Uterus (tissue), 2 donors: Measurements from ENCODE around the gene HMGXB3.

ENCODE experiments used
- POLR2A ChIP-seq, 2 donors: fragments of 450-650 bp; IDR thresholded peaks; one replicate each; pipeline ENCODE4 v1.6.1; 2016; ENCODE audit warnings: antibody characterized with exemption in 2 of 2, mild to moderate bottlenecking in 1 of 2, moderate library complexity in 1 of 2
- TF ChIP-seq, protein P1 (sequence below), 4 experiments: fragments of 200-600 bp in 2 of 4; fragments of 450-650 bp in 2 of 4; sonication (generic) in 2 of 4; IDR thresholded peaks; one replicate each; pipeline ENCODE4 v1.5.1; 2016 to 2019; ENCODE audit warnings: antibody characterized with exemption in 4 of 4, mild to moderate bottlenecking in 2 of 4, moderate library complexity in 1 of 4

DNA sequence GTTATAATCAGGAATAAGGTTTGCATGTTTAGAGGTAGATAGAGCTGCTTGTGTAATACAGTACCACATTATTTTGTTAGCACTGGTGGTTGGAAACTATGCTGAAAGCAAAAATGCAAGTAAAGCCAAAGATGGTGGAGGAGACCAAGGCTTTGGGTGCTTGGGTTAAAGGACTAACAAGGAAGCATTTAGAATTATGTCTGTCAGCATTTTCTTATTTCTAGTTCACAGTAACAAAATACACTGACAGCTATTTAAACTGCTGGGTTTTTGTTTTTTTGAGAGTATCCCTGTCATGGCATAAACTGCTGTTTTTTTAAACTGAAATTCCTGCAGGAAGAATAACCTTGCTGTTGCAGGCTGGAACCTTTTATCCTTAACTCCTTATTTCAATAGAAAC lies 6.5 kb downstream of the HMGXB3 start:
- no peak for TF ChIP-seq POLR2A (IDR thresholded peaks at IDR 0.05)
- TF ChIP-seq, protein P1, sequence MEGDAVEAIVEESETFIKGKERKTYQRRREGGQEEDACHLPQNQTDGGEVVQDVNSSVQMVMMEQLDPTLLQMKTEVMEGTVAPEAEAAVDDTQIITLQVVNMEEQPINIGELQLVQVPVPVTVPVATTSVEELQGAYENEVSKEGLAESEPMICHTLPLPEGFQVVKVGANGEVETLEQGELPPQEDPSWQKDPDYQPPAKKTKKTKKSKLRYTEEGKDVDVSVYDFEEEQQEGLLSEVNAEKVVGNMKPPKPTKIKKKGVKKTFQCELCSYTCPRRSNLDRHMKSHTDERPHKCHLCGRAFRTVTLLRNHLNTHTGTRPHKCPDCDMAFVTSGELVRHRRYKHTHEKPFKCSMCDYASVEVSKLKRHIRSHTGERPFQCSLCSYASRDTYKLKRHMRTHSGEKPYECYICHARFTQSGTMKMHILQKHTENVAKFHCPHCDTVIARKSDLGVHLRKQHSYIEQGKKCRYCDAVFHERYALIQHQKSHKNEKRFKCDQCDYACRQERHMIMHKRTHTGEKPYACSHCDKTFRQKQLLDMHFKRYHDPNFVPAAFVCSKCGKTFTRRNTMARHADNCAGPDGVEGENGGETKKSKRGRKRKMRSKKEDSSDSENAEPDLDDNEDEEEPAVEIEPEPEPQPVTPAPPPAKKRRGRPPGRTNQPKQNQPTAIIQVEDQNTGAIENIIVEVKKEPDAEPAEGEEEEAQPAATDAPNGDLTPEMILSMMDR (IDR thresholded peaks at IDR 0.05) = no peak
